ENCODE measurements around the gene ARHGAP10.
A peak's percentile ranks its signal among the peaks of the same experiment; 100 is the strongest.

ARHGAP10 gene

DNA sequence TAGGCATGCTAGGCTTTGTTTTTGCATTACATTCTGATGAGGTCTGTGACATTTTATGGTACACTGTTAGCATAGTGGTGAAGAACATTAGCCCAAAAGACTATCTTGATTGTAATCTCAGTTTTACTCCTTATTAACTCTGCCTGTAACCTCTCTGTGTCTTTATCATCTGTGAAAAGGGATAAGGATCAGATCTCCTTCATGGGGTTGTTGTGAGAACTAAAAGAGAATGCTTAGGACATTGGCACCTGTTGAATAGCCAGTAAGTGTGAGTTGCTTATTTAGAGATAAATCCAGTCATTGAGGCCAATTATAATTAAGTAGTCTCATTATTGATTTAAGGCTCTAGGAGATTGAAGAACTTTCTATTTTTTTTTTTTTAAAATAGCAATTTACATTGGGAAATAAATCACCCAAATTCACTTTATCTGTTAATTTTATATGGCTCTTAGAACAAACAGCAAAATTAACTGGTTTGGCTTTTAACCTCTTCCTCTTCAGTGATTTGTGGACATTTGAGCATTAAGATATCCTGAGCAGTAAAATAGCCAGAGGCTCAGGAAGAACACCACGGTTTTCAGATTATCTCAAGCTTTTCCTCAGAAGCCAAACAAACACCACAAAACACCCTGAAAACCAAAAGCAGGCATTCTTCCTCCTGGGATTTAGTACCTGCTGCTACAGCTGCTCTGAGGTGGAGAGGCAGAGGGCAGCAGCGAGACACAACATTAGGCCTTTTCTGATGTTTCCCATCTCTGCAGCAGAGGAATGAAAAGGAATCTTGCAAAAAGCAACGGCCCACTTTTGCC is 192.9 kb downstream of the ARHGAP10 start:
- TF ChIP-seq, protein P1, sequence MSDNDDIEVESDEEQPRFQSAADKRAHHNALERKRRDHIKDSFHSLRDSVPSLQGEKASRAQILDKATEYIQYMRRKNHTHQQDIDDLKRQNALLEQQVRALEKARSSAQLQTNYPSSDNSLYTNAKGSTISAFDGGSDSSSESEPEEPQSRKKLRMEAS (IDR thresholded peaks at IDR 0.05) = no peak
- TF ChIP-seq RAD21 (IDR thresholded peaks at IDR 0.05; ENCODE audit: low read depth) = peak; percentile 56; the same call in 1 of the 2 replicates

DNA sequence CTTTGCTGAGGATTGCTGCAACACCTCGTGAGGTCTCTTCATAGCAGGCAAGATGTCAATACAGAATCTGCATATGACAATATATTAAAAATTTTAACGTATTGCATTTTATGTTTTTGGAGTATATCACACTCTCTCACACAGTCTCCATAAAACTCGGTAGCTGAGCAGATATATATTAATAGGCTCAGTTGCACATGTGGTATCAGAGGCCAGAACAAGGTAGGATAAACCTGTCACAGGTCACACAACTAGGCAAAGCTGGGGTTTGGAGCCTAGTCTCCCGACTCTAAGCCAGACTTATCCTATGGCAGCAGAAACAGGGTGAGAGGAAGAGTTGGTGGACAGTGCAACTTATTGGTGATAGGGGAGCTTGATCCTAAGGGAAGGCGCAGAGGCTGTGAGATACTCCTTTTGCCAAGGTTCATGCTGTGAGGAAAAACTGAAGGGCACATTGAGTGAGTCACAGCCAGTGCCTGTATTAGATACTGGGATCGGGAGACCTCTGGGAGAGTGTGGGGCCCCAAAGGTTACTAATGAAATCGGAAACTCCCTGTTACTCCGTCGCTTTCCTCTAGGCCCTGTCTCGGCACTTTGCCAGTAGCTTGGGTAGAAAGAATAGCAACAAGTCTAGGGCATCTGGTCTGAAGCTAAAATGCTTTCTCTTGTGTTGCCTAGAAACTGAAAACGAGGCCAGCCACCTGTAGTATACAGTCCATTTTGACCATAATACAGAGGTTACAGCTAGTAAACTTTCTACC is 195.7 kb downstream of the ARHGAP10 start:
- TF ChIP-seq EGR1 (IDR thresholded peaks at IDR 0.05) (no peak), ZBTB7A (IDR thresholded peaks at IDR 0.05; ENCODE audit: low read depth) (no peak), TCF12 (IDR thresholded peaks at IDR 0.05; ENCODE audit: low read depth) (no peak), RAD21 (IDR thresholded peaks at IDR 0.05; ENCODE audit: low read depth) (no peak), CREB1 (IDR thresholded peaks at IDR 0.05; ENCODE audit: low read depth) (no peak), TAF1 (IDR thresholded peaks at IDR 0.05; ENCODE audit: low read depth) (no peak), FOXM1 (IDR thresholded peaks at IDR 0.05; ENCODE audit: borderline replicate concordance, low read depth) (no peak), YY1 (IDR thresholded peaks at IDR 0.05; ENCODE audit: low read depth) (no peak), TEAD4 (IDR thresholded peaks at IDR 0.05) (no peak), EP300 (IDR thresholded peaks at IDR 0.05; ENCODE audit: borderline replicate concordance) (no peak), NFIC (IDR thresholded peaks at IDR 0.05) (no peak), CEBPB (IDR thresholded peaks at IDR 0.05) (no peak)
- TF ChIP-seq, protein P2, sequence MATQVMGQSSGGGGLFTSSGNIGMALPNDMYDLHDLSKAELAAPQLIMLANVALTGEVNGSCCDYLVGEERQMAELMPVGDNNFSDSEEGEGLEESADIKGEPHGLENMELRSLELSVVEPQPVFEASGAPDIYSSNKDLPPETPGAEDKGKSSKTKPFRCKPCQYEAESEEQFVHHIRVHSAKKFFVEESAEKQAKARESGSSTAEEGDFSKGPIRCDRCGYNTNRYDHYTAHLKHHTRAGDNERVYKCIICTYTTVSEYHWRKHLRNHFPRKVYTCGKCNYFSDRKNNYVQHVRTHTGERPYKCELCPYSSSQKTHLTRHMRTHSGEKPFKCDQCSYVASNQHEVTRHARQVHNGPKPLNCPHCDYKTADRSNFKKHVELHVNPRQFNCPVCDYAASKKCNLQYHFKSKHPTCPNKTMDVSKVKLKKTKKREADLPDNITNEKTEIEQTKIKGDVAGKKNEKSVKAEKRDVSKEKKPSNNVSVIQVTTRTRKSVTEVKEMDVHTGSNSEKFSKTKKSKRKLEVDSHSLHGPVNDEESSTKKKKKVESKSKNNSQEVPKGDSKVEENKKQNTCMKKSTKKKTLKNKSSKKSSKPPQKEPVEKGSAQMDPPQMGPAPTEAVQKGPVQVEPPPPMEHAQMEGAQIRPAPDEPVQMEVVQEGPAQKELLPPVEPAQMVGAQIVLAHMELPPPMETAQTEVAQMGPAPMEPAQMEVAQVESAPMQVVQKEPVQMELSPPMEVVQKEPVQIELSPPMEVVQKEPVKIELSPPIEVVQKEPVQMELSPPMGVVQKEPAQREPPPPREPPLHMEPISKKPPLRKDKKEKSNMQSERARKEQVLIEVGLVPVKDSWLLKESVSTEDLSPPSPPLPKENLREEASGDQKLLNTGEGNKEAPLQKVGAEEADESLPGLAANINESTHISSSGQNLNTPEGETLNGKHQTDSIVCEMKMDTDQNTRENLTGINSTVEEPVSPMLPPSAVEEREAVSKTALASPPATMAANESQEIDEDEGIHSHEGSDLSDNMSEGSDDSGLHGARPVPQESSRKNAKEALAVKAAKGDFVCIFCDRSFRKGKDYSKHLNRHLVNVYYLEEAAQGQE (IDR thresholded peaks at IDR 0.05; ENCODE audit: low read depth) = no peak
- TF ChIP-seq, protein P1 (IDR thresholded peaks at IDR 0.05) = no peak
- TF ChIP-seq, protein P3, sequence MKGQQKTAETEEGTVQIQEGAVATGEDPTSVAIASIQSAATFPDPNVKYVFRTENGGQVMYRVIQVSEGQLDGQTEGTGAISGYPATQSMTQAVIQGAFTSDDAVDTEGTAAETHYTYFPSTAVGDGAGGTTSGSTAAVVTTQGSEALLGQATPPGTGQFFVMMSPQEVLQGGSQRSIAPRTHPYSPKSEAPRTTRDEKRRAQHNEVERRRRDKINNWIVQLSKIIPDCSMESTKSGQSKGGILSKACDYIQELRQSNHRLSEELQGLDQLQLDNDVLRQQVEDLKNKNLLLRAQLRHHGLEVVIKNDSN (IDR thresholded peaks at IDR 0.05) = no peak

DNA sequence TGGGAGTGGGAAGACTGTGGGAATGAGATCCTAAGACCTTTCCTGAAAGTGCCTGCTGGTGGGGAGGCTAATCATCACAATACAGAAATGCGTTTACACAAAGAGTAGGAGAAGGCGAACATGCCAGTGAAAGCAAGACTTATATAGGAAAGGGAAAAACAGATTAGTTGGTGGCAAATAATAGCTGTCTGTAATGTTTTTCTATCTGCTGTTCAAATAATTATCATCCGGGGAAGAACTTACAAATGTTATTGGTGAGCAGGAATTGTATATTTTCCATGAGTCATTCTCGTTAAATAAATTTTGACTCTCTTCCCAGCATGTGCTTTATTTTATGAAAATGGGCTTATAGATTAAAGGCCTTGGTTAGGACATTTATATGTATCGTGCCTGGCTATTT is 196.5 kb downstream of the ARHGAP10 start:
- TF ChIP-seq CREB1 (IDR thresholded peaks at IDR 0.05; ENCODE audit: low read depth) = no peak
- TF ChIP-seq, protein P3 (IDR thresholded peaks at IDR 0.05) = no peak
- no peak for TF ChIP-seq YY1 (IDR thresholded peaks at IDR 0.05; ENCODE audit: low read depth)
- TF ChIP-seq, protein P2 (IDR thresholded peaks at IDR 0.05; ENCODE audit: low read depth) = no peak
- no peak for TF ChIP-seq RAD21 (IDR thresholded peaks at IDR 0.05; ENCODE audit: low read depth)
- TF ChIP-seq ZBTB7A (IDR thresholded peaks at IDR 0.05; ENCODE audit: low read depth) = no peak
- TF ChIP-seq EP300 (IDR thresholded peaks at IDR 0.05; ENCODE audit: borderline replicate concordance) = no peak
- no peak for TF ChIP-seq NFIC (IDR thresholded peaks at IDR 0.05)
- TF ChIP-seq EGR1 (IDR thresholded peaks at IDR 0.05) = no peak

DNA sequence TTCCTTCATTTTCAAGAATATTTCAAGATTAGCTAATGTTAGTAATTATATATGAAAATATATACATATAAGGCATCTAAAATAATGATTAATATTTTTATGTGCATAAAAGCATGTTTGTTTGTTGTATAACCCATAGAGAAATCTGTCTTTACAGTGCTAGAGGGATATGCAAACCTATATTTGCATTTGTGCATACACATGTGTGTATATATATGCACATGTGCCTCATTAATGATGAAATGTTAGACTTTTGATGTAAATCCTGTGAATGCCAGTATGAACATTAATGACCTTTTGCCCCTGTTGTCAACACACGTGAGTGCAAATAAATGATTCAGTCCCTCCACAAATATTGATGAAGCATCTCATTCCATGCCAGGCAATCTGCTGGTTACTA is 197.9 kb downstream of the ARHGAP10 start:
- TF ChIP-seq, protein P2 (IDR thresholded peaks at IDR 0.05; ENCODE audit: low read depth) = no peak
- TF ChIP-seq RAD21 (IDR thresholded peaks at IDR 0.05; ENCODE audit: low read depth) (no peak), TCF12 (IDR thresholded peaks at IDR 0.05; ENCODE audit: low read depth) (no peak), CREB1 (IDR thresholded peaks at IDR 0.05; ENCODE audit: low read depth) (no peak), TAF1 (IDR thresholded peaks at IDR 0.05; ENCODE audit: low read depth) (no peak), TEAD4 (IDR thresholded peaks at IDR 0.05) (no peak), ZBTB7A (IDR thresholded peaks at IDR 0.05; ENCODE audit: low read depth) (no peak), FOXM1 (IDR thresholded peaks at IDR 0.05; ENCODE audit: borderline replicate concordance, low read depth) (no peak), NFIC (IDR thresholded peaks at IDR 0.05) (no peak), EP300 (IDR thresholded peaks at IDR 0.05; ENCODE audit: borderline replicate concordance) (no peak), YY1 (IDR thresholded peaks at IDR 0.05; ENCODE audit: low read depth) (no peak), CEBPB (IDR thresholded peaks at IDR 0.05) (no peak), EGR1 (IDR thresholded peaks at IDR 0.05) (no peak)
- TF ChIP-seq, protein P1 (IDR thresholded peaks at IDR 0.05) = no peak
- TF ChIP-seq, protein P3 (IDR thresholded peaks at IDR 0.05) = no peak
